SK-MEL-5 (cell line): ENCODE results near the gene UBE2E2. TPM values are rescaled to one million over a fixed set of nuclear protein-coding genes. Genes with fewer than 3 reads are reported as not detected.

Source experiments
- DNase-seq: peaks from one replicate; pipeline ENCODE4 v3.0.0-alpha.2; 2016; ENCODE audit warnings: low read depth, low spot score
- in situ Hi-C: cut with HindIII; loops from 2 replicates; pipeline ENCODE4 v1.10.0; 2016; ENCODE audit warnings: low sequenced_read_pairs, high pct_unique_total_duplicates, low pct_unique_long_range_greater_than_20kb
- total RNA-seq: library from RNA; depleted of rRNA; stranded (reverse); fragments of >200 nt; shearing (Covaris generic); gene quantifications from 2 replicates; pipeline ENCODE4 v1.2.3, GENCODE V29; 2014

UBE2E2 gene
- total RNA-seq, 1 experiment from 2014 or later: 33.3 TPM

- in situ Hi-C loops: no loop called here
- DNase-seq: peak; percentile 85
These were observed 19.4 kb upstream of the UBE2E2 start for GRCh38 chr3:23183731-23184130.

GRCh38 chr3:23185861-23186260 lies 17.3 kb upstream of the UBE2E2 start:
- DNase-seq: no peak
- in situ Hi-C loops: no loop called here

- in situ Hi-C loops: no loop called here
- no peak for DNase-seq
These were observed 13.9 kb upstream of the UBE2E2 start for GRCh38 chr3:23189187-23189586.

GRCh38 chr3:23192816-23193215 lies 10.3 kb upstream of the UBE2E2 start:
- in situ Hi-C loops: no loop called here
- no peak for DNase-seq

- in situ Hi-C loops: no loop called here
These were observed 9.3 kb upstream of the UBE2E2 start for GRCh38 chr3:23193831-23194230.

GRCh38 chr3:23198801-23199200 lies 4.3 kb upstream of the UBE2E2 start:
- in situ Hi-C loops: no loop called here

More at GRCh38 chr3:23193831-23194230, 9.3 kb upstream of the UBE2E2 start:
- DNase-seq: no peak

GRCh38 chr3:23199649-23200048 lies 3.5 kb upstream of the UBE2E2 start:
- in situ Hi-C loops: no loop called here

More at GRCh38 chr3:23198801-23199200, 4.3 kb upstream of the UBE2E2 start:
- no peak for DNase-seq

GRCh38 chr3:23201154-23201838 lies 1.8 kb upstream of the UBE2E2 start:
- in situ Hi-C loops: no loop called here
- no peak for DNase-seq

More at GRCh38 chr3:23199649-23200048, 3.5 kb upstream of the UBE2E2 start:
- DNase-seq: no peak

- in situ Hi-C loops: no loop called here
- peak; percentile 32 for DNase-seq
These were observed 765 bp upstream of the UBE2E2 start for GRCh38 chr3:23202203-23202920.

GRCh38 chr3:23203708-23204330 lies 692 bp downstream of the UBE2E2 start:
- no peak for DNase-seq

GRCh38 chr3:23206366-23206765 lies 3.2 kb downstream of the UBE2E2 start:
- DNase-seq: no peak
- in situ Hi-C loops: no loop called here

More at GRCh38 chr3:23203708-23204330, 692 bp downstream of the UBE2E2 start:
- in situ Hi-C loops: no loop called here

GRCh38 chr3:23209103-23209502 lies 6.0 kb downstream of the UBE2E2 start:
- in situ Hi-C loops: no loop called here
- DNase-seq: no peak

GRCh38 chr3:23209747-23210487 lies 6.8 kb downstream of the UBE2E2 start:
- DNase-seq: no peak
- in situ Hi-C loops: no loop called here

- in situ Hi-C loops: no loop called here
- no peak for DNase-seq
These were observed 10.7 kb downstream of the UBE2E2 start for GRCh38 chr3:23213813-23214212.

GRCh38 chr3:23217872-23218554 lies 14.9 kb downstream of the UBE2E2 start:
- in situ Hi-C loops: no loop called here
- DNase-seq: no peak

GRCh38 chr3:23219117-23219516 lies 16.0 kb downstream of the UBE2E2 start:
- DNase-seq: no peak
- in situ Hi-C loops: no loop called here

GRCh38 chr3:23219552-23219951 lies 16.4 kb downstream of the UBE2E2 start:
- in situ Hi-C loops: no loop called here

More at GRCh38 chr3:23219552-23219951, 16.4 kb downstream of the UBE2E2 start:
- no peak for DNase-seq
